K562 (cell line): Measurements from ENCODE around the gene RALGPS1. TPM values are rescaled to one million over a fixed set of nuclear protein-coding genes. Genes with fewer than 3 reads are reported as not detected.

ENCODE experiments used
- CLOCK ChIP-seq: fragments of 250-450 bp; sonication (Bioruptor Pico); IDR thresholded peaks from 2 replicates; pipeline ENCODE4 v1.4.0; 2020; ENCODE audit warnings: mild to moderate bottlenecking, moderate library complexity, borderline replicate concordance
- FOXP1 ChIP-seq: sonication (generic); formaldehyde crosslinking; IDR thresholded peaks from 2 replicates; pipeline ENCODE4 v1.8.0; 2022; ENCODE audit warnings: mild to moderate bottlenecking, missing genetic modification reagents
- HMG20A ChIP-seq: fragments of 450-650 bp; formaldehyde crosslinking; conservative IDR thresholded peaks from 2 replicates; pipeline ENCODE4 v1.4.0; 2020; ENCODE audit warnings: mild to moderate bottlenecking, mixed read lengths
- MAFG ChIP-seq: fragments of 450-650 bp; conservative IDR thresholded peaks from 2 replicates; pipeline ENCODE4 v1.6.1; 2016; ENCODE audit warnings: missing genetic modification characterization, missing compliant biosample characterization
- MAFK ChIP-seq: IDR thresholded peaks from 2 replicates; pipeline ENCODE4 v1.6.1; 2011; ENCODE audit warnings: low read length, improper control_type of control experiment
- PHB ChIP-seq: fragments of 250-450 bp; sonication (Bioruptor Pico); IDR thresholded peaks from 2 replicates; pipeline ENCODE4 v1.5.0; 2021
- STAT5B ChIP-seq: fragments of 250-450 bp; sonication (Bioruptor Pico); IDR thresholded peaks from 2 replicates; pipeline ENCODE4 v1.8.0; 2021; ENCODE audit warnings: mild to moderate bottlenecking, inconsistent platforms
- ZNF431 ChIP-seq: sonication (generic); formaldehyde crosslinking; IDR thresholded peaks from 2 replicates; pipeline ENCODE4 v1.8.0; 2022; ENCODE audit warnings: mild to moderate bottlenecking, missing genetic modification reagents
- polyA plus RNA-seq, 8 experiments: library from polyadenylated mRNA; depleted of rRNA in 4 of 8; stranded (reverse) in 5 of 8; unstranded in 3 of 8; fragments of >200 nt; fragmentation: Nextera tagmentation in 2 of 8; fragmentation: Illumina TruSeq in 1 of 8; extraction: Ambion mirVana in 2 of 8; extraction: Trizol in 1 of 8; gene quantifications; 2 replicates each; pipeline versions ENCODE4 v1.2.1 to v1.2.3, GENCODE V29; 2011 to 2014; ENCODE audit warnings: inconsistent platforms in 1 of 8, missing spikeins in 1 of 8
- total RNA-seq, 7 experiments: library from RNA; depleted of rRNA in 6 of 7; stranded (reverse); fragments of >200 nt in 6 of 7; fragmentation: Illumina TruSeq in 2 of 7; extraction: Trizol in 2 of 7; gene quantifications; 2 replicates each; pipeline versions ENCODE4 v1.2.1 to v1.2.3, GENCODE V29; 2011 to 2021; ENCODE audit warnings: low replicate concordance in 1 of 7
- TF ChIP-seq, protein P1 (sequence below): fragments of 250-450 bp; sonication (Bioruptor Pico); IDR thresholded peaks from 2 replicates; pipeline ENCODE4 v1.8.0; 2021; ENCODE audit warnings: moderate library complexity, mild to moderate bottlenecking, inconsistent platforms

RALGPS1 gene
- total and polyA plus RNA-seq, 9 of the 15 experiments (the other 6 are each of a cell fraction or from before 2014, with no cell fraction given): 0.04 to 2.6 (median 1.5) TPM

DNA sequence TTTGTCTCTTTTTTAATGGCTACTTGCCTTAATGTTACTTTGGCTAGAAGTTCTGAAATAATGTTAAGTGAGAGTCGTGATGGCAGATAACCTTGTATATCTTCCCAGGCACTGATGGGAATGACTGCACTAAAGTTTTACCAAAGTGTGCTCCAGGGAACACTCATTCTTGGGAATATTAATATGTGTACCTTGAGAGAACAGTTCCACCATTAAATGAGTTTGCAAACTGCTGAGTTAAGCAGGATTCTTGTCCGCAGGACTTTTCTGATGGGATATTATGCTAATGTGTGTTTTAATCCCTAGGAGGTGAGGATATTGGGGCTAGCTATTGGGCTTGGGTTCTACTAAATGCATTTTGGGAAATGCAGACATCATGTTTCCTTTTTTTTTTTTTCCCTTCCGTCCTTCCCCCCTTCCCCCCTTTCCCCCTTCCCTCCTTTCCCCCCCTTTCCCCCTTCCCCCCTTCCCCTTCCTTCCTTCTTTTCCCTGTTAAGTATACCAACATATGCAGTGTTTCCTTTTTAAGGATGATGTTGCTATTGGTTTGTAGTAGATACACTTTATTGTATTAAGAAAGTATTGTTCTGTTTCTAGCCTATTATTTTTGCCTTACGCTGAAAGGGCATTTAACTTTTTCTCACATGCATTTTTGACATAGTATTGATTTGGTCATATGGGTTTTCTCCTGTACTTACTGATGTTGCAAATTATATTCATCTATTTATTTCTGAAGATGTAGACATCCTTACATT, 38.6 kb upstream of the RALGPS1 start (continued):
- peak; percentile 51; the same call in 1 of the 2 replicates for TF ChIP-seq MAFK
- TF ChIP-seq, protein P1, sequence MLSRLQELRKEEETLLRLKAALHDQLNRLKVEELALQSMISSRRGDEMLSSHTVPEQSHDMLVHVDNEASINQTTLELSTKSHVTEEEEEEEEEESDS (CRISPR knock-in tag): no peak
- no peak for TF ChIP-seq STAT5B (CRISPR knock-in tag)
- TF ChIP-seq MAFG (tag): 0 out of 2 replicates have a peak, but pooled peaks have one; percentile 36
- TF ChIP-seq PHB: no peak
- TF ChIP-seq FOXP1 (CRISPR knock-in tag): no peak
- TF ChIP-seq ZNF431 (CRISPR knock-in tag): no peak
- TF ChIP-seq CLOCK (CRISPR knock-in tag): no peak
- no peak for TF ChIP-seq HMG20A
